Smooth muscle cell (in vitro differentiated cells): ENCODE data around the gene TMEM203. TPM values are rescaled to one million over a fixed set of nuclear protein-coding genes. Genes with fewer than 3 reads are reported as not detected.

Experiments used
- DNase-seq: peaks from one replicate; lab custom pipeline; 2025; ENCODE audit not compliant: unreplicated experiment; lab: John Stamatoyannopoulos, UW
- H2AFZ ChIP-seq: fragments of 200-600 bp; sonication (generic); 2 replicates; pipeline ENCODE4 v1.6.0; 2016; ENCODE audit warnings: antibody characterized with exemption, low read depth, mild to moderate bottlenecking
- H3F3A ChIP-seq: fragments of 200-600 bp; sonication (generic); 2 replicates; pipeline ENCODE4 v1.6.0; 2017; ENCODE audit warnings: antibody characterized with exemption, low read depth
- H3K27ac ChIP-seq: fragments of 200-600 bp; sonication (generic); 2 replicates; pipeline ENCODE4 v1.5.1; 2016; ENCODE audit warnings: low read depth, mild to moderate bottlenecking
- H3K27me3 ChIP-seq: fragments of 200-600 bp; sonication (generic); 2 replicates; pipeline ENCODE4 v1.6.1; 2016; ENCODE audit warnings: low read depth, mild to moderate bottlenecking
- H3K36me3 ChIP-seq: fragments of 200-600 bp; sonication (generic); 2 replicates; pipeline ENCODE4 v1.5.1; 2016; ENCODE audit warnings: low read depth
- H3K4me1 ChIP-seq: fragments of 200-600 bp; sonication (generic); 2 replicates; pipeline ENCODE4 v1.5.1; 2016; ENCODE audit warnings: low read depth
- H3K4me2 ChIP-seq: fragments of 200-600 bp; sonication (generic); 2 replicates; pipeline ENCODE4 v1.6.0; 2016; ENCODE audit warnings: mild to moderate bottlenecking
- H3K4me3 ChIP-seq: fragments of 200-600 bp; sonication (generic); 2 replicates; pipeline ENCODE4 v1.5.1; 2016; ENCODE audit warnings: mild to moderate bottlenecking
- H3K79me2 ChIP-seq: fragments of 200-600 bp; sonication (generic); 2 replicates; pipeline ENCODE4 v1.6.0; 2016; ENCODE audit warnings: low read depth, mild to moderate bottlenecking
- H3K9ac ChIP-seq: fragments of 200-600 bp; sonication (generic); 2 replicates; pipeline ENCODE4 v1.6.0; 2016; ENCODE audit warnings: low read depth
- H3K9me3 ChIP-seq: fragments of 200-600 bp; sonication (generic); replicated peaks from 2 replicates; pipeline ENCODE4 v1.5.1; 2016; ENCODE audit warnings: low read depth
- H4K20me1 ChIP-seq: fragments of 200-600 bp; sonication (generic); 2 replicates; pipeline ENCODE4 v1.6.0; 2016; ENCODE audit warnings: low read depth
- WGBS: methylation state at CpG from one replicate; pipeline ENCODE4 v1.1.7; 2016; ENCODE audit warnings: low lambda C conversion rate; 5-methylcytosine and 5-hydroxymethylcytosine counted together
- polyA plus RNA-seq: library from polyadenylated mRNA; unstranded; fragments of >200 nt; fragmentation: Nextera tagmentation; extraction: Ambion mirVana; gene quantifications from 2 replicates; pipeline ENCODE4 v1.2.1, GENCODE V29; 2016
- total RNA-seq: library from RNA; depleted of rRNA; stranded (reverse); fragments of >200 nt; gene quantifications from 2 replicates; pipeline ENCODE4 v1.2.3, GENCODE V29; 2014
- TF ChIP-seq, protein P1 (sequence below): fragments of 200-600 bp; sonication (generic); IDR thresholded peaks from 2 replicates; pipeline ENCODE4 v1.5.1; 2017; ENCODE audit warnings: borderline replicate concordance, mild to moderate bottlenecking, antibody characterized with exemption; ENCODE audit not compliant: insufficient read depth, poor library complexity, severe bottlenecking

TMEM203 gene
- total and polyA plus RNA-seq, 2 experiments from 2014 or later, result 31.0 to 55.1 TPM

GRCh38 chr9:137202966-137203365 lies 2.5 kb downstream of the TMEM203 start:
- no peak for DNase-seq
- Histone ChIP-seq H3K4me2 (no peak overlapping the region), H2AFZ (no peak overlapping the region), H3K79me2 (peaks cover 57% of the 10 kb centered on the region), H3K27me3 (no peaks in the 10 kb centered on the region), H3K4me1 (peaks cover 36% of the 10 kb centered on the region), H3K36me3 (no peaks in the 10 kb centered on the region), H3F3A (no peaks in the 10 kb centered on the region), H3K4me3 (no peak overlapping the region), H3K9me3 (no peaks in the 10 kb centered on the region), H4K20me1 (peaks cover 19% of the 10 kb centered on the region), H3K9ac (no peak overlapping the region), H3K27ac (no peak overlapping the region)
- TF ChIP-seq, protein P1, sequence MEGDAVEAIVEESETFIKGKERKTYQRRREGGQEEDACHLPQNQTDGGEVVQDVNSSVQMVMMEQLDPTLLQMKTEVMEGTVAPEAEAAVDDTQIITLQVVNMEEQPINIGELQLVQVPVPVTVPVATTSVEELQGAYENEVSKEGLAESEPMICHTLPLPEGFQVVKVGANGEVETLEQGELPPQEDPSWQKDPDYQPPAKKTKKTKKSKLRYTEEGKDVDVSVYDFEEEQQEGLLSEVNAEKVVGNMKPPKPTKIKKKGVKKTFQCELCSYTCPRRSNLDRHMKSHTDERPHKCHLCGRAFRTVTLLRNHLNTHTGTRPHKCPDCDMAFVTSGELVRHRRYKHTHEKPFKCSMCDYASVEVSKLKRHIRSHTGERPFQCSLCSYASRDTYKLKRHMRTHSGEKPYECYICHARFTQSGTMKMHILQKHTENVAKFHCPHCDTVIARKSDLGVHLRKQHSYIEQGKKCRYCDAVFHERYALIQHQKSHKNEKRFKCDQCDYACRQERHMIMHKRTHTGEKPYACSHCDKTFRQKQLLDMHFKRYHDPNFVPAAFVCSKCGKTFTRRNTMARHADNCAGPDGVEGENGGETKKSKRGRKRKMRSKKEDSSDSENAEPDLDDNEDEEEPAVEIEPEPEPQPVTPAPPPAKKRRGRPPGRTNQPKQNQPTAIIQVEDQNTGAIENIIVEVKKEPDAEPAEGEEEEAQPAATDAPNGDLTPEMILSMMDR, result no peak
- 90% methylated on average over 8 of the region's 8 CpGs for WGBS

- Histone ChIP-seq H4K20me1 (peaks cover 35% of the 10 kb centered on the region), H3K4me3 (peak overlapping the region; percentile 70), H3K27me3 (no peaks in the 10 kb centered on the region), H2AFZ (peak overlapping the region; percentile 23), H3K4me2 (peak overlapping the region; percentile 94), H3K27ac (peak overlapping the region; percentile 13), H3K36me3 (no peaks in the 10 kb centered on the region), H3K9me3 (no peaks in the 10 kb centered on the region), H3K4me1 (peaks cover 32% of the 10 kb centered on the region), H3K9ac (peak overlapping the region; percentile 65), H3K79me2 (peaks cover 66% of the 10 kb centered on the region), H3F3A (no peaks in the 10 kb centered on the region)
- TF ChIP-seq, protein P1, result no peak
- WGBS, result 22% methylated on average over 23 of the region's 23 CpGs
- no peak for DNase-seq
These were observed 4.1 kb downstream of the TMEM203 start for GRCh38 chr9:137201205-137201868.

DNA sequence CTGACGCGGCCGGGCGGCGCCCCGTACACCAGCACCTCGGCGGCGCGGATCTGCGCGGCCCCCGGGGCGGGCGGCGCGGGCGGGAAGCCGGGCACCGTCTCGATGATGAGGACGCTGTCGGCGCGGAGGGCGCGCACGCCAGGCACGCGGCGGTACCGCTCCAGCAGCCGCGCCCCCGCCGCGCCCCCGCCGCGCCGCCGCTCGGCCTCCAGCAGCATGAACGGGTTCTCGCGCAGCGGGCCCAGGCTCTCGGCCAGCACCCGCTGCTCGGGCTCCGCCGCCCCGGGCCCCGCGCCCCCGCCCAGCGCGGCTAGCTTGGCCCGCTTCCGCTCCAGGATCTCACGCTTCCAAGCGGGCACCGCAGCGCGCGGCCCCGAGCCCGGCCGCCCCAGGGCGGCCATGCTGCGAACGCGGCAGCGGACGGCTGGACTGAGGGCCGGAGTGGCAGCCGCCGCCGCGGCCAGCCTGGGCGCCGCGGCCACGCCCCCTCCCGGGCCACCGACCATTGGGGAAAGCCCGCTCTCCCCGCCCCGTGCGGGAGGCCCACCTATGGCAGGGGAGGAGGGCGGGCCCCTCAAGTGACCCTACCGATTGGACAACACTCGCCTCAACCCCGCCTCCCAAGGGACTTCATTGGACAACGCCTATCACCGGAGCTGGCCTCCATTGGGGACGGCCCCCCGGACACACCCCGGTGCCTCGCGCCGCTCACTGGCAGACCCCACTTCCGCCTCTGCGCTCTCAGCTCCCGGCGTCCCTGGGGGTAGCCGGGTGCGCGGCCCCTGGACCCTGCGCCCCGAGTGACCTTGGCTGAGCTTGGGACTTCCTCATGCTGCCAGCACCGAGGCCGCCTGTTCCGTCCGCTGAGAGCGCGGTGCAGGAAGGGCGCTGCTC lies 4.9 kb downstream of the TMEM203 start, which contains the start of gene TPRN:
TSS of gene TPRN (minus strand) at position 431 of the 894 bp plus-strand sequence. CDS start at position 401, 30 bp downstream.
- TF ChIP-seq, protein P1, result no peak
- peak; percentile 92 for DNase-seq
- Histone ChIP-seq H3K27me3 (no peaks in the 10 kb centered on the region), H3K4me2 (peak within 1 kb of the TSS; percentile 94), H3K4me3 (peak within 1 kb of the TSS; percentile 70), H3K9ac (peak within 1 kb of the TSS; percentile 65), H3K9me3 (no peaks in the 10 kb centered on the region), H4K20me1 (peaks cover 43% of the 10 kb centered on the region), H3K36me3 (no peaks in the 10 kb centered on the region), H3K27ac (peak within 1 kb of the TSS; percentile 13), H3K79me2 (peaks cover 58% of the 10 kb centered on the region), H3K4me1 (peaks cover 30% of the 10 kb centered on the region), H2AFZ (peak within 1 kb of the TSS; percentile 23), H3F3A (no peaks in the 10 kb centered on the region)
- WGBS, result 2% methylated on average over 86 of the region's 118 CpGs
